ELF-1 (cell line): ENCODE measurements around the gene MYO1H.

Experiments used
- DNase-seq: peaks from one replicate; pipeline ENCODE4 v3.0.0-alpha.2; 2016; ENCODE audit warnings: low read depth, low spot score

Gene MYO1H

GRCh38 chr12:109491671-109492070 lies 144.0 kb downstream of the MYO1H start:
- no peak for DNase-seq

DNA sequence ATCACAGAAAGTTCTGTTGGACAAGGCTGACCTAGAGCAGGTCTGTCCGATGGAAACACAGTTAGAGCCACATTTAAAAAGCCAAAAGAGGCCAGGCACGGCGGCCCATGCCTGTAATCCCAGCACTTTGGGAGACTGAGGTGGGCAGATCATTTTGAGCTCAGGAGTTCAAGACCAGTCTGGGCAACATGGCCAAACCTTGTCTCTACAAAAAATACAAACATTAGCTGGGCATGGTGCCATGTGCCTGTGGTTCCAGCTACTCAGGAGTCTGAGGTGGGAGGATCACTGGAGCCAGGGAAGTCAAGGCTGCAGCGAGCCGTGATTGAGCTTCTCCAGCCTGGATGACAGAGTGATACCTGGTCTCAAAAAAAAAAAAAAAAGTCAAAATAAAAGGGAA lies 144.7 kb downstream of the MYO1H start:
- no peak for DNase-seq

DNA sequence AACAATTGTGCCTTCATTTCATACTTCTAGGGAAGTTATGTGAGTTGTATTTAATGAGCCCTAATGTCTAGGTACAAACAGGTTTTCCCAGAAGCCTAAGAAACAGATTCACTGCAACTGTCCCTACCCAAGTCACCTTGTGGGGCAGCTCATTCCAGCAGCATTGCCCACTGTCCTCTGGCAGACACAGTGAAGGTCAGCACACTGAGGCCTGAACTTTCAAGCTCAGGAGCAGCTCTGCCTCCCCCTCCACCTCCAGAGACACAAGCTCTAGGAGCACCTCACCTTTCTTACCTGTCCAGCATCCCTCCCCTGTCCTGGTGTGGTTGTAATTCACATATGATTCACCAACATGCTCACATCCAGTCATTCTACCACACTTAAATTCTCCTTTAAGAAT lies 145.4 kb downstream of the MYO1H start:
- no peak for DNase-seq

- no peak for DNase-seq
These were observed 146.2 kb downstream of the MYO1H start for GRCh38 chr12:109493938-109494337.

DNA sequence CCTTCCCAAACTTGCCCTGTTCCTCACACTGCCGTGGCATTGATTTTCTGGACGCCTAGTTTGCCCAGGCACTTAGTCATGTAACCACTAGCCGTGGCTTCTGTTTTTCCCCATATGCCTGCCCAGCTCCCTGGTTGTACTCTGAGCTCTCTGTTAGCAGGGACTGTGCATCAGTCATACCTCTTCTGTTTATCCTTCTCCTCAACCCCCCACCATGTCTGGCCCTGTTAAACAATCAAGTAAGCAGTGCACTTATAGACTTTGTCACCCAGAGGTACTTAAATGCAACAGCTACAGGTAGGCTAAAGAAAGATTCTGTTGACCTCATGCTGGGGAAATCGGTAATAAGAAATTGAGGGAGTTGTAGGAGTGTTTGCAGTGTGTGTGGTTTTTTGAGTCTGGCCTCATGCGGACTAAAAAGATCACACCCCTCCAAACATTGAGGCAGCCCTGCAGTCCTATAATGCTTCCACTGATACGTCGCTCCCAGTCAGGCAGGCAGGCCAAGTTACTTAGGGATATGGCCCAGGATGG lies 146.7 kb downstream of the MYO1H start:
- DNase-seq, result no peak

DNA sequence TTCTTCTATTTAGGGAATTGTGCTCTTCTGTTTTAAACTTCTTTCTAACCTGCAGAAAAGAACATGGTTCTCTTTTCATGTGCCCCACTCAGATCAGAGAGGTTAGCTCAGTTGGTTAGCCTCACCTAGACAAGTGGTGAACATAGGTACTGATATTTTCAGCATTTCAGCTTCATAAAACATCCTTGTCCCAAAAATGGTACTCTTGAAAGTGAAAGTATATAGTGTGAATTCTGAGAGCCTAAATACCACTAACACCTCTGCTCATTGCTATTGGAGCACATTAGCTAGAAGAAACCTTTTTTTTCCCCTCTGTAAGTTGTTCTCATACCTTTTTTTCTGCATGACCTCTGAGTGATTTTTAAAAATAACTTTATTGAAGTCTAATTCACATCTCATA lies 147.3 kb downstream of the MYO1H start:
- no peak for DNase-seq

- DNase-seq, result no peak
These were observed 148.6 kb downstream of the MYO1H start for GRCh38 chr12:109496306-109496705.

DNA sequence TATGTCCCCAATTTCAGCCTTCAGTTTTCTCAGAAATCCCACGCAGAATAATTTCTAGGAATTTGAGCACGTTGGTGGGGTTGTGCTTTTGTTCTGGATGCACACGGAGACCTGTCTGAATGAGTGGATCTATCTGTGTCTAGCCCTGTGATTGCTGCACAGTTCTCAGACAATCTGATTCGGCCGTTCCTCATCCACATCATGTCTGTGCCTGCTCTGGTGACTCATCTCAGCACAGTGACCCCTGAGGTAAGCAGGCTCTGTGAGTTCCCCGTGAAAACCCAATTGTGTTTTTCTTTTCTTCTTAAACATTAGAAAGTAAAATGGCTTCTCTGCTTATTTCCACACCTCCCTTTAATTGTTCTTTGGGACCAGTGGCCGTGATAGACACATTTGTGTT lies 150.0 kb downstream of the MYO1H start:
- no peak for DNase-seq
